Transverse colon (tissue), 4 donors: ENCODE measurements around the gene AZGP1.
A peak's percentile ranks its signal among the peaks of the same experiment; 100 is the strongest.

Source experiments
- POLR2AphosphoS5 ChIP-seq, 3 donors: sonication (generic); formaldehyde crosslinking; IDR thresholded peaks; one replicate each; pipeline ENCODE4 v1.6.1; 2016; ENCODE audit warnings: antibody characterized with exemption in 3 of 3
- TF ChIP-seq, protein P1 (sequence below), 5 experiments: fragments of 200-600 bp in 3 of 5; fragments of 450-650 bp in 2 of 5; sonication (generic) in 3 of 5; IDR thresholded peaks; 1 replicate in 2 of 5; 2 replicates in 3 of 5; pipeline ENCODE4 v1.5.1; 2016 to 2017; ENCODE audit warnings: antibody characterized with exemption in 5 of 5, inconsistent platforms in 3 of 5, mild to moderate bottlenecking in 2 of 5, moderate library complexity in 1 of 5

DNA sequence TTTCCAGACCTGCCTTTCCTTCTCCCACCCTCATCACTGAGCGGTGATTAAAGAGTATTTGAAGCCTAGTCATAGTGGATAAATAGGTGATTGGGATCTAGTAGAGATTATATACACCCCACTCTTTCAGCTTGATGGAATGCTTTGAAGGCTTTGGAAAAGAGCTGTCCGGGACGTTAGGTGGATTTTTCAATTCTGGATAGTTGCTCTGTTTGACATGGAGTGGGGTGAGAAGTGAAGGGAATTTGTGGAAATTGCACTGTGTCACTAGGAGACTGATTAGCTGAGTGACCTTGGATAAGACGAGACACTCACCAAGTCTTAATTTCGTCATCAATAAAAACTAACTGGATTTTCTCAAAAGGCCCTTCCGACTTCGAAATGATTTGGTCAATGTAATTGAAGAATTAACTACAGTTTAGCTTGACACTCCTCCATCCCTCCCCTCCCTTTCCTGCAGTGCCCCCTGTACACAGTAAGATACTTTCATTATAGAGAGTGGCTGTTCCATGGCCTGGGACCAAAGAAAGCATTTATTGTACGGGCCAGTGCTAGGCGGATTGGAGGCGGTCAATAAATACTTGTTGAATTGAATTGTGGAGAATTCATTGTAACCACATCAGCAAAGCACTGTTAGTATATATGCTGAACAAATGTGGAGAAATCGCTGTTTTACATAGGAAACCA lies 40.5 kb upstream of the AZGP1 start:
- peak in 1 of 3 donors; percentile 25 for TF ChIP-seq POLR2AphosphoS5 (IDR thresholded peaks at IDR 0.05)
- TF ChIP-seq, protein P1, sequence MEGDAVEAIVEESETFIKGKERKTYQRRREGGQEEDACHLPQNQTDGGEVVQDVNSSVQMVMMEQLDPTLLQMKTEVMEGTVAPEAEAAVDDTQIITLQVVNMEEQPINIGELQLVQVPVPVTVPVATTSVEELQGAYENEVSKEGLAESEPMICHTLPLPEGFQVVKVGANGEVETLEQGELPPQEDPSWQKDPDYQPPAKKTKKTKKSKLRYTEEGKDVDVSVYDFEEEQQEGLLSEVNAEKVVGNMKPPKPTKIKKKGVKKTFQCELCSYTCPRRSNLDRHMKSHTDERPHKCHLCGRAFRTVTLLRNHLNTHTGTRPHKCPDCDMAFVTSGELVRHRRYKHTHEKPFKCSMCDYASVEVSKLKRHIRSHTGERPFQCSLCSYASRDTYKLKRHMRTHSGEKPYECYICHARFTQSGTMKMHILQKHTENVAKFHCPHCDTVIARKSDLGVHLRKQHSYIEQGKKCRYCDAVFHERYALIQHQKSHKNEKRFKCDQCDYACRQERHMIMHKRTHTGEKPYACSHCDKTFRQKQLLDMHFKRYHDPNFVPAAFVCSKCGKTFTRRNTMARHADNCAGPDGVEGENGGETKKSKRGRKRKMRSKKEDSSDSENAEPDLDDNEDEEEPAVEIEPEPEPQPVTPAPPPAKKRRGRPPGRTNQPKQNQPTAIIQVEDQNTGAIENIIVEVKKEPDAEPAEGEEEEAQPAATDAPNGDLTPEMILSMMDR (IDR thresholded peaks at IDR 0.05), result no peak
